GM12801 (cell line): ENCODE data around the gene GPN3.

ENCODE experiments used
- TF ChIP-seq, protein P1 (sequence below): IDR thresholded peaks from one replicate; pipeline ENCODE4 v1.5.1; 2011; ENCODE audit warnings: control low read depth; ENCODE audit not compliant: insufficient read length; ENCODE audit errors: extremely low read depth

GPN3 gene

DNA sequence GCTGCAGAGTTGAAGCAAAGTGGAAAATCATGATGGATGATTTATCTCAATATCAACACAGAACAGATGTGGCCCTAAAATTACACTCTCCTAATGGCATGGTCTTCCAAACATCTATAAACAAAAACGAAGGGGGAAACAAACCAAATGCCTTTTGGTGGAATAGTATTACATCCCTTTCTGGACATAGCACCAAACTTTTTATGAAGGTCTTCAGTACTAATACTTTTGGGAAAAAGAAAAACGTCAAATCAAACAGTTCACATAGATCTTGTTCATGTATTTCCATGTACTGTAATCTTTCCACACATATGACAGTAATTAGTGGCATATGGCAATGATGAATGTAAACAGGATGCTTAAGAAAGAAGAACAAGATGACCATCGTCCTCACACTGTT, 41.7 kb downstream of the GPN3 start:
- TF ChIP-seq, protein P1, sequence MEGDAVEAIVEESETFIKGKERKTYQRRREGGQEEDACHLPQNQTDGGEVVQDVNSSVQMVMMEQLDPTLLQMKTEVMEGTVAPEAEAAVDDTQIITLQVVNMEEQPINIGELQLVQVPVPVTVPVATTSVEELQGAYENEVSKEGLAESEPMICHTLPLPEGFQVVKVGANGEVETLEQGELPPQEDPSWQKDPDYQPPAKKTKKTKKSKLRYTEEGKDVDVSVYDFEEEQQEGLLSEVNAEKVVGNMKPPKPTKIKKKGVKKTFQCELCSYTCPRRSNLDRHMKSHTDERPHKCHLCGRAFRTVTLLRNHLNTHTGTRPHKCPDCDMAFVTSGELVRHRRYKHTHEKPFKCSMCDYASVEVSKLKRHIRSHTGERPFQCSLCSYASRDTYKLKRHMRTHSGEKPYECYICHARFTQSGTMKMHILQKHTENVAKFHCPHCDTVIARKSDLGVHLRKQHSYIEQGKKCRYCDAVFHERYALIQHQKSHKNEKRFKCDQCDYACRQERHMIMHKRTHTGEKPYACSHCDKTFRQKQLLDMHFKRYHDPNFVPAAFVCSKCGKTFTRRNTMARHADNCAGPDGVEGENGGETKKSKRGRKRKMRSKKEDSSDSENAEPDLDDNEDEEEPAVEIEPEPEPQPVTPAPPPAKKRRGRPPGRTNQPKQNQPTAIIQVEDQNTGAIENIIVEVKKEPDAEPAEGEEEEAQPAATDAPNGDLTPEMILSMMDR, result no peak

DNA sequence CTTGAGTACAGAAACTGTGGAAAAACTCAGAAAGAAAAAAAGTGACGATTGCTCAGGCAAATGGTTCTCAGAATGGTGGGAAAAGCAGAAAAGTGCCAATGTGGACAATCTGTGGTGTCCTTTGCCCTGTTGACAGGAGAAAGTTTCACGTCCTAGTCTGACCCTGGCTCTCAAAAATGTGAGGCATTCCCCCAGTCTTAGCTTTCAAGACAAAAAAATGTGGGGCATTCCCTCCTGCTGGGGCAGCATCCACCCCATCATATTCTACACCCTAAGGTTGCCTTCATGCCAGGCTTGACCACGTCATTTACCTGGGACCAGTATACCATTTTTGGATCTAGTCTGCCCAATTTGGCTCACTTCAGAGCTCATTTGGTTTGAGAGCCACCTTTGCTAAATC, 43.8 kb downstream of the GPN3 start:
- TF ChIP-seq, protein P1, result no peak

DNA sequence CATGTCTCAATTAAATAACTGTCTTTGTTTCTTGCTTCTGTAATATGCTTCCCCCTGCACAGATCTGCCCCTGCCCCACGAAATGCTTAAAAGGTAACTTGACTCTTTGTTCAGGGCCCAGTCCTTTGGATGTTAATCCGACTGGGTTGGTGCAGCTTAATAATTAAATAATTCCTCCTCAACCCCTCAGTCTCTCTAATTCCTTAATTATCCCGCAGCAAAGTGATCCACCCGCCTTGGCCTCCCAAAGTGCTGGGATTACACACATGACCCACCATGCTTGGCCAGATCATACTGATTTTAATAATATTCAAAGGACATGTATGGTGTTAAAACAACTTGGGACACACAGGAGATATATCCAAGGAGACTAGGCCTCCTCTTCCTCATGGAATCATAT, 46.4 kb downstream of the GPN3 start:
- TF ChIP-seq, protein P1, result no peak

DNA sequence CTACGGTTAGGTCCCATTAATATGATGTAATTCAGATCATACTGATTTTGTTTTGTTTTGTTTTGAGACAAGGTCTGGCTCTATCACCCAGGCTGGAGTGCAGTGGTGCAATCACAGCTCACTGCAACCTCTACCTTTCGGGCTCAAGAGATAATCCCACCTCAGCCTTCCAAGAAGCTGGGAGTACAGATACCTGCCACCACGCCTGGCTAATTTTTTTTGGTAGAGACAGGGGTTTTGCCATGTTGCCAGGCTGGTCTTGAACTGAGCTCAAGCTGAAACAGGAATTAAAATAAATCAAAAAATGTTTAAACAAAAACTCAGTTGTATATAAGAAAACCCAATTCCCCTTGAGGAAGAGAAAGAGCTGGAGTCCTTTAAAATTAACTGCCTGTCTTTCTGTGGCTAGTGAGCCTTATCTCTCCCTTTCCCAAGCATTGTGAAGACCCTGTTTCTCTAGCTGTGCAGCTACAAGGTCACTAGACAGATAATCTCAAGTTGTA, 46.8 kb downstream of the GPN3 start:
- TF ChIP-seq, protein P1, result no peak

DNA sequence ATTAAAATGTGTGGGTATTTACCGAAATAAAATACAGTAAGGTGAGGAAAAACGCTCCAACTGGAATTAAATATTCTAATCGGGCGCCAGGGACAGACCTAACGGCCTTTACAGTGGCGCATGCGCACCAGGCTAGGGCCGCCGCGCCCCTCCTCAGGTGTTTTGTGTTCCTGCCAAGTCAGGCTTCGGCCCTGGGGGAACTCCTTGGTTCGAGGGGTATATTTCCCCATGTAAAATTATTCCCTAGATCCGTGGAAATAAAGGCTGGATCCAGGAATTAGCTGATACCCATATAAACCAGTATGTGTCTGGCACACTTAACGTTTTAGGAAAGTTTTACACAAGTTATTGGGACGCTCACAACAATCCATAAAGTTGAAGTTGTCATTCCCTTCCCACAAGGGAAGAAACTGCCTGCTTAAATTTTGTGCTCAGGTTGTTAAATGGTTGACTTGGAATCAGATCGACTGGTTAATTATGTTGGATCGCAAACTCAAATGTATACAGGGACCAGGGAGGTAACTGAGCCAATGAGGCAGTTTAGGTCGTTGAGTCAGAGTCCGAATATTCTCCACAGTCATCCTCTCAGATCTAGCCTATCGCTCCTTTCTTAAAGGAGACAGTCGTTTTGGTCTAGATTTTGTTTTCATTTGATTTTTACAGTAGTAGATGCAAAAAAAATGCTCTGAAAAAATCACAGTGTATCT, 63.9 kb downstream of the GPN3 start:
- TF ChIP-seq, protein P1, result no peak

DNA sequence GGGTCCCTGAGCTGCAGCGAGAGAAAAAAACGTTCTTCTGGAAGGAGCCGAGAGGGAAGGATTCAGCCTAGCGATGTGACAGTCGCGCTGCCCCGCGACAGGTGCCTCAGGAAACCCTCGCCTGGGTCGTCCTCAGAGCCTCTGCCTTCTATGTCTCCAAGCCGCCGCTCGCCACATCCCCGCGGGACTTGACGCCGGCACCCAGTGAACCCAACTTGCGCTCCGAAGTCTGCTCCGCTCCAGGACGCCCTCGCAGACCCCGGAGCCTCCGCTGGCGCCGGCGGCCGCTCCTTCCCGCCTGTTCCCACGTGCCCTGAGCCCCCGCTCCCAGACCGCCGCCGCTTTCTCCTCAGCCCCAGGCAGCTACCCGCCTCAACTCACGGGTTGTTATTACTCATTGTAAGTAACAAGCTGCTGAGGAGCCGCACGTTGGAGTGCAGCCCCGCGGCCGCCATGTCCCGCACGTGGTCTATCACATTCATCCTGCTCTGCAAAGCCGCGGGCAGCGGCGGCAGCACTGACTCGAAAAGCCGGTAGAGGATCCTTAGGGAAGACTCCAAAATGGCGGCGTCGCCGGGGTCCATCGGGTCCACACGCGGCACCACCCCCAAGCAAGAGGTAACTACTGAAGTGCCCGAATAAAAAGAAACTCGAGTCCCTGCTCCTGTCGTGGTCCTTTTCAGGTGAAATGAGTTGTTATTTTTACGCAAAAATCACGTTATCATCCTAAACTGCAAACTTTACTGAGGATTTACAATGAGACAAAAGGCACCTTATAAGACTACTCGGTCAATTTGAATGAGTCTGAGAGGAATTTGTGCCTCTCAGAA, 64.7 kb downstream of the GPN3 start, which contains the start of gene ANAPC7:
Gene ANAPC7, minus strand, starts transcription at position 563 of the 830 bp plus-strand sequence. Its CDS starts 81 bp downstream, at position 482.
- TF ChIP-seq, protein P1, result no peak
